ENCODE results near the gene GIGYF1.
"Not testable (repeated sequence)": the region's sequence is repeated elsewhere in the genome, so short reads cannot be mapped to it uniquely, and the experiment has no call there.

Gene GIGYF1

DNA sequence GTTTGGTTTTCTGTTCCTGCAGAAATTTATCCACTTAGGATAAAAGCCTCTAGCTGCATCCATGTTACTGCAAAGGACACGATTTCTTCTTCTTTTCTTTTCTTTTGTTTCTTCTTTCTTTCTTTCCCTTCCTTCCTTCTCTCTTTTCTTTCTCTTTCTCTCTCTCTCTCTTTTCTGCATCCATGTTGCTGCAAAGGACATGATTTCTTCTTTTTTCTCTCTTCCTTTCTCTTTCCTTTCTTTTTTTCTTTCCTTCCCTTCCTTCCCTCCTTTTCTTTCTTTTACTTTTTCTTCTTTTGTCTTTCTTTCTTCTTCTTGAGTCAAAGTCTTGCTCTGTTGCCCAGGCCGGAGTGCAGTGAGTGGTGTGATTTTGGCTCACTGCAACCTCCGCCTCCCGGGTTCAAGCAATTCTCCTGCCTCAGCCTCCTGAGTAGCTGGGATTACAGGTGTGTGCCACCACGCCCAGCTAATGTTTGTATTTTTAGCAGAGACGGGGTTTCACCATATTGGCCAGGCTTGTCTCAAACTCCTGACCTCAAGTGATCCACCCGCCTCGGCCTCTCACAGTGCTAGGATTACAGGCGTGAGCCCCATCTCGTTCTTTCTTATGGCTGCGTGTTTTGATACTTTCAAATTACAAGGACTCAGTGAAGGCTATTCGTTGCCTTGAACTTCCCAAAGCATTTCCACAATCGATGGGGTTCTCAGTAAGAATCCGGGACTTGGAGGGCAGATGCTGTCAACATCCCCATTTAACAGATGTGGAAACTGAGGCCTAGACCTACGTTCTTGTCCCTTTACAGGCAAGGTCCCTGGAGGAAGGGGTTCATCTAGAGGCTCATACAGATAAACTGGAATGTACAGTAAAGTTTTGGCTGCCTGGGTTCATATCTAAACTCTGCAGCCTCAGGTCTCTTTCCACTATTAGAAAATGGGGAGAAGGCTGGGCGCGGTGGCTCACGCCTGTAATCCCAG, 22.4 kb downstream of the GIGYF1 start:
- no peak for DNase-seq (ENCODE audit: low read depth)

DNA sequence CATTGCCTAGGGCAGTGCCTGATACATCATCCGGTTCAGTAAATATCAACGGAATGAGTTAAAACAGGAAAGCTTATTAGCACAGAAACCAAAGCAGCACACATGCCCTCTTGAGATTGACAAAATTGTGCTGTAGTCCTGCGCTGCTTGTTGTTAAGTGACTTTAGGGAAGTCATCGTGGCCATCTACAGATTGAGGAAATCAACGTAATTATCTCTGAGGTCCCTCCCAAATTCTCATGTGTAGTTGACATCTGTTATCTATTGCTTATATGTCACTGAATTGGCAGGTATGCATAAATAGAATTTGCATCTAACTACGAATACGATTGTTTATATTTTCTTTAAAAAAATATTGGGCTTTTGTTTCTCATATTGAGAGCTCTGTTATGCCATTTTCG, 24.0 kb downstream of the GIGYF1 start:
- no peak for DNase-seq (ENCODE audit: low read depth)

DNA sequence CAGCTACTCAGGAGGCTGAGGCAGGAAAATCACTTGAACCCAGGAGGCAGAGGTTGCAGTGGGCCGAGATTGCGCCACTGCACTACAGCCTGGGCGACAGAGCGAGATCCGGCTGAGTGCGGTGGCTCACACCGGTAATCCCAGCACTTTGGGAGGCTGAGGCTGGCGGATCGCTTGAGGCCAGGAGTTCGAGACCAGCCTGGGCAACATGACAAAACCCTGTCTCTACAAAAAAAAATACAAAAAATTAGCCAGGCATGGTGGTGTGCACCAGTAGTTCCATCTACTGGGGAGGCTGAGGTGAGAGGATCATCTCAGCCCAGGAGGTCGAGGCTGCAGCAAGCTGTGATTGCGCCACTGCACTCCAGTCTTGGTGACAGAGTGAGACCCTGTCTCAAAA, 24.9 kb downstream of the GIGYF1 start:
- DNase-seq (ENCODE audit: low read depth): not testable (repeated sequence)

DNA sequence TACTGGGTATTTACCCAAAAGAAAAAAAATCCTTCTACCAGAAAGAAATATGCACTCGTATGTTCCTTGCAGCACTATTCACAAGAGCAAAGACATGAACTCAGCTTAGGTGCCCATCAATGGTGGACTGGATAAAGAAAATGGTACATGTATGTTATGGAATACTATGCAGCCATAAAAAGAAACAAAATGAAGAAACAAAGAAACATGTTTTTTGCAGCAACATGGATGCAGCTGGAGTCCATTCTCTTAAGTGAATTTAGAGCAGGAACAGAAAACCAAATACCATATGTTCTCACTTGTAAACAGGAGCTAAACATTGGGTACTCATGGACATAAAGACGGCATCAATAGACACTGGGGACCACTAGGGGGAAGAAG, 26.0 kb downstream of the GIGYF1 start:
- DNase-seq (ENCODE audit: low read depth): no peak

DNA sequence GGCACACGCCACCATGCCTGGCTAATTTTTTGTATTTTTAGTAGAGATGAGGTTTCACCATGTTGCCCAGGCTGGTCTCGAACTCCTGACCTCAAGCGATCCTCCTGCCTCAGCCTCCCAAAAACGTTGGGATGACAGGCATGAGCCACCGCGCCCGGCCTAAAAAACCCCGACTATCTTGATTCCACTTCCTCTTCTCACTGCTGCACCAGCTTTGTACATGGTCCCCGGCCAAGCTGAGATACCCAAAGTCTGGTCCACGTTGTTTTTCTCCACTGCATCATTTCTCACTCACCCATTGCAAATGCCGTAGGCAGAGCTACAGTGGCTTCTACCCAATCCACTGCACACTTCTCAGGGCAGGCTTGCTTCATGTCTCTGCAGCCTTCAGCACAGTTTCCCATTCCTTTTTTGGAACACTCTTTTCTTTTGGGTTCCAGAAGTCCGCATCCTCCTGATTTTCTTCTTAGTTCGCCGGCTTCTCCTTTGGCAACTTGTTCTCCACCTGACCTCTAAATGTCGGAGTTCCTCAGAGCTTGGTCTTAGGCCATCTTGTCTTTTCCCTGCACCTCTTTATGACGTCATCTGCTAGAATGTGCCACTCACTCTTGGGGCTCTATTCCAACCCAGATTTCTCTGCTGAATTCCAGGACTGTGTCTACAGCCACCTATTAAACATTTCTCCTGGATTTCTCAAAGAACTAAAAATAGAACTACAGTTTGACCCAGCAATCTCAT, 26.6 kb downstream of the GIGYF1 start:
- DNase-seq (ENCODE audit: low read depth): no peak

DNA sequence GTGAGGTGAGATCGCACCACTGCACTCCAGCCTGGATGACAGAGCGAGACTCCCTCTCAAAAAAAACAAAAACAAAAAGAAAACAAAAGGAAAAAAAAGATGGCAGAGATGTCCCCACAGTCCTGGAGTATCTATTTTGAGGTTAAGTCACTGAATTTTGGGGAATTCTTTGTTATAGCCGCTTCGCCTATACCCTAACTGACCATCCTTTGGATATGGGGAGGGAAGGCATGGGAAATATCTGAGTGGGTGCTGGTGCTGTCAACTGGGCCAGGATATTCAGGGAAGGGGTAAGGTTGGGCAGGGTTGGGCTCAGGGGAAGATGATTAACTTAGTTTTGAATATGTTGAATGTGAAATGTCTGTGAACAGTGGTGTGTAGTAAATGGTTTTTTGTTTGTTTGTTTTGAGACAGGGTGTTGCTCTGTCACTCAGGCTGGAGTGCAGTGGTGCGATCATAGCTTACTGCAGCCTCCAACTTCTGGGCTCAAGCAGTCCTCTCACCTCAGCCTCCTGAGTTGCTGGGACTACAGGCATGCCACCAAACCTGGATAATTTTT, 28.8 kb downstream of the GIGYF1 start:
- no peak for DNase-seq (ENCODE audit: low read depth)

DNA sequence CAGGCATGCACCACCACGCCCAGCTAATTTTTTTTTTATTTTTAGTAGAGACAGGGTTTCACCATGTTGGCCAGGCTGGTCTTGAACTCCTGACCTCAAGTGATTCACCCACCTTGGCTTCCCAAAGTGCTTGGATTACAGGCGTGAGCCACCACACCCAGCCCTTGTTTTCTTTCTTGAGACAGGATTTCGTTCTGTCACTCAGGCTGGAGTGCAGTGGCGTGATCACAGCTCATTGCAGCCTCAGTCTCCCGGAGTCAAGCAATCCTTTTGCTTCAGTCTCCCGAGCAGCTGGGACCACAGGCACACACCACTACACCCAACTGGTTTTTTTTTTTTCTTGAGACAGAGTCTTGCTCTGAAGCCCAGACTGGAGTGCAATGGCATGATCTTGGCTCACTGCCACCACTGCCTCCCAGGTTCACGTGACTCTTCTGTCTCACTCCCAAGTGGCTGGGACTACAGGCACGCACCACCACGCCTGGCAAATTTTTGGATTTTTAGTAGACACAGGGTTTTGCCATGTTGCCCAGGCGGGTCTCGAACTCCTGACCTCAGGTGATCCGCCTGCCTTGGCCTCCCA, 31.8 kb downstream of the GIGYF1 start:
- DNase-seq (ENCODE audit: low read depth): not testable (repeated sequence)

DNA sequence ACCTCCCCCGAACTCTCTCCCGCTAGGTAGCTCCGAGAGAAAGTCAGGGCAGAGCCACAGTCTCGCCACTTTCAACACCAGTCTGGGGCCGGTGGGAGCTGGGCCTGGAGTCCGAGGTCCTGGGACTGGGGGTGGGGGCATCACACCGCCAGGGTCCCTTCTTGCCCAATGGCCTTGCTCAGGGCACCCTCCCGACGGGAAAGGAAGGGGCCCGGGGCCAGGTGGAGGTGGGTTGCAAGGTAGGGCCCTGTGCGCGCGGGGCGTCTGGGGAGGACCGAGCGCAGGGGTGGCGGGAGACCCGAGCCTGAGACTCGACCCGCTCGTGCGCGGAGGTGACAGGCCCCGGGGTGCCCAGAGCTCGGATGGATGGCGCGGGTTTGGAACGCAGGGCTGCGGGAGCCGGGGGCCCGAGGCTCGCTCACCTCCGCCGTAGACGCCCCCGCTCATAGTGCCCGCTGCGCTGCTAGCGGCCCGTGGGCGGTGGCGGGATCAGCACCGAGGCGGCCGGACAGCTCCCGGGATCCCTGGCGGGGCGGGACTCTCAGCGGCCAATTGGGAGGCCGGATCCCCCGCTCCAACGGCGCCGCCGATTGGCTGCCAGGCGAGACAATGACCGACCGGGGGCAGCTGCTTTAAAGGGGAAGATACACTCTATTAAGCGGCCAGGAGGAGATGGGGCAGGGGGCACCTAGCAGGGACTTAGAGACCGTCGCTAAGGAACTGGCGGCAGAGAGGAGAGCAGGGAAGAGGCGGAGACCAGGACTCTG, 38.0 kb downstream of the GIGYF1 start, which contains the start of gene ACTL6B:
TSS of gene ACTL6B (minus strand) at position 541 of the 767 bp plus-strand sequence. CDS start at position 447, 94 bp downstream.
- DNase-seq (ENCODE audit: low read depth): no peak

DNA sequence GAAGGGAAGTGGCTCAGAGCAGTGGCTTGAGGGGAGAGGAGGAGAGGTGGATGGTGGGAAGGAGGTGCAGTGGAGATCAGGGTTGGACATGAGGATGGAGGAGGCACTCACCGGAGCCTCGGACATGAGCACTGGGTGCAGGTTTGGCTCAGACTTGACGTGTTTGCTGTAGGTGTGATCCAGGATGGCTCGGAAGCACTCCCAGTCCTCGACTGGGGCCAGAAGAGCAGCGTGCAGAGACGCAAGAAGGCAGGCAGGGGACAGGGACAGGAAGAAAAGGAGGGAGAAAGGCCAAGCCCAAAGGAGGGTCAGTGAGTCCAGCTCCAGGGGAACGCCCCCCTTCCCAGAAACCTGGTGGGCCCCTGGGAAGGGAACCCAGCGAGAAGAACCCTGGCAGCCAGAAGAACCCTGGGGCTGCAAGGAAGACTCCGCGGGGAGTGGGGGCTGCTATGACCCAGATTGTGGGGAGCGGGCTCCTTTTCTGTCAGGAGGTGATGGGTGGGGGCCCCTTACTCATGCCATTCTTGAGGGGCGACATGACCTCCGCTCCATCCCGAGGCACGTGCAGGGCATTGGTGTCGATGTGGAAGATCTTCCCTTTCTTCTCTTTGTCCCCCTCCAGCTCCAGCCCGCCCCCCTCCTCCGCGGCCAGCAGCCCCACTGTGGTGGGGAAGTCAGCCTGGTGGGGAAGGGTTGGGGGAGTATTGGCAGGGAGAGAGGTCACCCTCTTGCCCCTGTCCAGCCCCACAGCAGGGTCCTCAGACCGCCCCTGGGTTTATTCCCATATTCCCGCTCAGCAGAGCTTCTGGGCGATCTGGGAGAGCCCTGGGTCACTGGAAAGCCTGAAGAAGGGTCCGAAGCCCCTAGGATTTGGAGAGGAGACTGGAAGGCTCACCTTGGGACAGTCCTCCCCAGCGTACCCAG, 38.9 kb downstream of the GIGYF1 start:
- no peak for DNase-seq (ENCODE audit: low read depth)

DNA sequence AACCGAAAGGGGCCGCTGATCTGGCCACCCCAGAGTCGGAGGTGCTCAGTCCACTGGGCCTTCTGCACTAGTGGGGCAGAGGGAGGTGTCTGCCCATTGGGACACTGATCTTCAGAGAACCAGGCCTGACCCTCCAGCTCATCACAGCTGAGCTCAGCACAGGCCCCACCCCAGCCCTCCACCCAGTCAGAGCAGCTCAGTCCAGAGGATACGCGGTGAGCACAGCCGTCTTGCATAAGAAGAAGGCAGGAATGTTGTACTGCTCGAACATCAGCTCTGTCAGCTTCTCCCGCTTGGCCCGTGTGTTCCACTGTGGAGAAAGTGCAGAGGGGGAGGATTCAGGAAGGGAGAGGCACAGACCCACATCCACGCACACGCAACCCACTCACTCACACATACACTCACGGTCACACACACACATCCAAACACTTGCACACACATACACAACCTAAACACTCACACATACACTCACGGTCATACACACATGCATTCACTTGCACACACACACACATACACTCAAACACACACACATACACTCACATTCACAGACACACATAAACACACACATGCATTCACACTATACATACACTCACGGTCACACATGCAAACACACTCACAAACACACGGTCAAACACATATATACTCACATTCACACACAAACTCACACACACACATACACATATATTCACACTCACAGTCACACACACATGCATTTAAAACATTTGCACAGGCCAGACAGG, 44.1 kb downstream of the GIGYF1 start:
- no peak for DNase-seq (ENCODE audit: low read depth)

DNA sequence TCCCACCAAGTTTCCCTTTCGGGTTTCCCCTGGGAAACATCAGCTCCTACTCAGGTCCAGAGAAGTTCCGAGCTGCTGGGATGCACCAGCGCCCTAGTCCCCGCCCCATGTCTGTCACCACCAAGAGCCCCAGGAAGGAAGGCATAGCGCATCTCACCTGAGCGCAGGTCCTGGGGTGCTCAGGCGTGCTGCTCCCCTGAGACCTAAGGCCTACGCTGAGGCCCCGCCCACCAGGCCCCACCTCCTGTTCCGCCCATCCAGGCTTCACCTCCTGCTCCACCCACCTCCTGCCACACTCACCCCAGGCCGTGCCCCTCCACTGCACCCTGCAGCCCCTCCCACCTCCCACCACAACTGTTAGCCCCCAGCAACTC, 51.5 kb downstream of the GIGYF1 start:
- DNase-seq (ENCODE audit: low read depth): no peak

DNA sequence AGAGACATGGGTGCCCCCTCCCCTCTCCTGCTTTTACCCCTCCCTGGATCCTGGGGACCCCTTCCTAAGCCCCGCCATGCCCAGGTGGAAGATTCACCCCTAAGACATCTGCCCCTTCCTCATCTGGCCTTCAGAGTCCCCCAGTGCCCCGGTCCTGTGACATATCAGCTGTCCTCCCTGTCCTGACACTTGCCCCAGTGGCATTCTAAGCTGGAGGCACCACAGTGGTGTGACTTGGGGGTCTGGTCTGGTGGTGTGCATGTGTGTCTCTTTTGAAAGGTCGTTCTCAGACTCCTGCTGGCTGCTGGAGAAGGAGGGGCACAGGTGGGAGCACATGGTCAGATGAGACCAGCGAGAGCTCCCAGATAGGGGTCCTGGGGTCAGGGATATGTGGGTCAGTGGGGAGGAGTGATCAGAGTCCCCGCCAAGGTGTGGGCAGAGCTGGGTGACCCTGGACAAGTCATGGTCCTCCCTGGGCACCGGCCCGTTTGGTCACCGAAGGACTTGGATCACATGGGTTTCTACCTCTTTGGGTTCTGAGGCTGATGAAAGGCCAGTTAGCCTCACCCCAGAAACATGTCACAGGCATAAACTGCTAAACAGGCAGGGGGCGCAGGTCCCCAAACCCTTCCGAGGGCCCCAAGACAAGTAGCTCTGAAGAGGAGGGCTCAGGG, 52.1 kb downstream of the GIGYF1 start:
- no peak for DNase-seq (ENCODE audit: low read depth)

DNA sequence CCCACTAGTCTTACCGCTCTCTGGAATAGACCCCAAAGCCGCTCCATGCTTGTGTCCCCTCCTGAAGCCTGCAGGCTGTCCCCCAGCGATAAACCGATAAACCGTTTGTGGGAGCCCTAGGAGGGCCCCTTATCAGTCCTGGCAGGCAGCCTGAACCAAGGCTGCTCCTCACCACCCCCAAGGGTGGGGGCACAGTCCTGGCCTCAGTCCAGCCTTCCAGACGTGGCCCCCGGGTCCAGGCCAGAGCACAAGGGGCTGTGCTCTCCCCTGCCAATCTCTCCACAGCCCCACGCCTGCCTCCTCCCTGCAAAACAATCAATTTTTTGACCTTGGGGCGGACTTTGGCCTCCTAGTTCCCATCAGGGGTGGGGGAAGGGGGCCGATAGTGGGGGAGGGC, 52.6 kb downstream of the GIGYF1 start, which contains the start of gene TFR2:
TSS of gene TFR2 (minus strand) at position 90 of the 397 bp plus-strand sequence. CDS start at position 47, 43 bp downstream.
- DNase-seq (ENCODE audit: low read depth): no peak

DNA sequence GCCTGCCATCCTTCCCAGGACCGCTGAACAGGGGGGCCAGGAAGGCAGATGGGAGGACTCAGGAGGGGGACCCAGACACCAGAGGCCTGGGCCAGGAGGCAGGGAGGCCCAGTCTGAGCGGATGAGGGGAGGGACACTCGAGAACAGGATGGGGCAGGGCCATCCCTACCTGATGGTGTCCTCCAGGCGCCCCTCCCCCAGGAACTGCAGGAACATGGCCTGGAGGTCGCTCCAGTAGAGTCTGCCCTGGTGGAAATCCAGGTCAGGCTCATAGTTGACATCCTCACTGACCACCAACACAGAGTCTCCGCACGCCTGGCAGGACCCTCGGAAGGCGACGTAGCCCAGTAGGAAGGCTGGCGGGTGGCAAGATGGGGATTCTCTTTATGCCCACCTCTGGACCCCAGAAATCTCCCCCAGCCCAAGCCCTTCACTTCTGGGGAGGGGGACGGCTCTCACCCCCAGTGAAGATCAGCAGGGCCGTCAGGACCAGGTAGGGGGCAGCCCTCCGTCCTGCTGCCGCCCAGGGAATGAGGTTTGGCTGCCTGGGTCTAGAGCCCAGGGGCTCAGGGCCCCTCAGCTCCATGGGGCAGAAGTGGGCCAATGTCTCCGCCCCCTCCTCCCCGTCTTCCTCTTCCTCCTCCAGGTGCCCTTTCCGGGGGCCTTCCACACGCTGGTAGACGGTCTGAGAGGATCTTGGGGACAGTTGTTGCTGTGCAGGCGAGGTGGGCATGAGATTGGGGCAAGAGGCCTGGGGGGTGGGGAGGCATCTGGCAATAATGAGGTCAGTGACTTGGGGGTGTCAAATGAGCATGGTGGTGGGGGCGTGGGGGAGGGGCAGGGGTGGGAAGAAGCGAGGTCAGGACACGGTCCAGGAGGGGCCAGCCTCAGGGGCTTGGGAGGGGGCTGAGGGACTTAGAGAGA, 53.3 kb downstream of the GIGYF1 start:
- DNase-seq (ENCODE audit: low read depth): no peak

DNA sequence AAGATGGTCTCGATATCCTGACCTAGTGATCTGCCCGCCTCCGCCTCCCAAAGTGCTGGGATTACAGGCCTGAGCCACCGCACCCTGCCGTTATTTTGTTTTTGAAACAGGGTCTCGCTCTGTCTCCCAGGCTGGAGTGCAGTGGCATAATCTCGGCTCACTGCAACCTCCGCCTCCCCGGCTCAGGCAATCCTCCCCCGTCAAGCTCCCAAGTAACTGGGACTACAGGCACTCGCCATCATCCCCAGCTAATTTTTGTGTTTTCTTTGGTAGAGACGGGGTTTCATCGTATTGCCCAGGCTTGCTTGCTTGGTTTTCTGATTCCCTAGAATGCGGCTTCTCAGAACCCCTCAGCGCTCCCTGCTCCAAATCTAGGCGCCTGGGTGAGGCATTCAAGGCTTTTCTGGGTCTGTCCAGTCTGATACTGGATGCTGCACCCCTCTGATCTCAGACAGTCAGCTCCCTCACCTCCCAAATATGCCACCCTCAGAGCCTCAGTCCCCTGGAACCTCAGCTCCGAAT, 54.0 kb downstream of the GIGYF1 start:
- no peak for DNase-seq (ENCODE audit: low read depth)

DNA sequence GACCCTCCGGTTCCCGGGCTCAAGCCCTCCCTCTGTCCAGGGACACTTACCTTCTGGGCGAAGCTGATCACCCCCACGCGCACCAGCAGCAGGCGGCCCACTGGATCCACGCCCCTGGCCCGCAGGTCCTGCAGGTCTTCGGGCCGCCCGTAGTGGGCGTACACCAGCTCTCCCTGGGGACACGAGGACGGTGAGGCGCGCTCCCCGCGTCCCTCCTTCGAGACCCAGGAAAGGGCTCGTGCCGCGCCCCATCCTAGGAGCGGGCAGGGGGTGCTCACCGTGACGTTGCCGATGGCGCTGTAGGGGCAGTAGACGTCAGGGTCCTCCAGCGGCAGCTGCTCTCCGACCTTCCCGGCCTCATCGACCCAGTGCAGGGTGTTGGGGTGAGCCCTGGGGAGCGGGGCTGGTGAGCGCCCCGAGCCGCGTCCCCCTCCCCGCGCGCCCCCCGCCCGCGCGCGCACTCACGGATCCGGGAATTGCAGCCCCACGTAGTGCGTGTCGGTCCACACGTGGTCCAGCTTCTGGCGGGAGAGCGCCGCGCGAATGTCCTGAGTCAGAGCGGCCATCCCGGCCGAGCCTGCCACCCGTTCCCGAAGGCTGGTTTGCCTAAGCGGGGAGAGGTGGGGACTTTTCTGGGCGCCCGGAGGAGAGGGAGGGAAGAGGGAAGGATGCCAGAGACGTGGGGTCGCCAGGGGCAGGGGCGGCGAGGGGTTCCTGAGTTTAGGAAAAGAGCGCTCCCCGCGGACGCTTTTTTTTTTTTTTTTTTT, 60.9 kb downstream of the GIGYF1 start:
- DNase-seq (ENCODE audit: low read depth): peak; percentile 55

DNA sequence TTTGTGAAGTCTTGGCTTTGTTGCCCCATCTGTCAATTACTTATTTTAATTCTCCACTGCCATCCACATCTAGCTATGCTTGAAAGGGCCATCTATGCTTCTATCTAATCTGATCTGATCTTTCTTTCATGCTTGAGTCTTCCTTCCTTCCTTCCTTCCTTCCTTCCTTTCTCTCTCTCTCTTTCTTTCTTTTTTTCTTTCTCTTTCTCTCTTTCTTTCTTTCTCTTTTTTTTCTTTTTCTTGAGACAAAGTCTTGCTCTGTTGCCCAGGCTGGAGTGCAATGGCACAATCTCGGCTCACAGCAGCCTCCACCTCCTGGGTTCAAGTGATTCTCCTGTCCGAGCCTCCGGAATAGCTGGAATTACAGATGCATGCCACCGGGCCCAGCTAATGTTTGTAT, 64.0 kb downstream of the GIGYF1 start:
- no peak for DNase-seq (ENCODE audit: low read depth)

Measured in activated T-helper 9 cell treated with anti-CD3 and anti-CD28 coated beads, Interleukin-2, amount 50 U/mL, for 16 hours (primary cell).